OCI-LY7 (cell line): ENCODE measurements around the gene ATP1B1.

Experiments
- EZH2phosphoT487 ChIP-seq: fragments of 200-600 bp; sonication (generic); IDR thresholded peaks from 2 replicates; pipeline ENCODE4 v1.6.1; 2018; ENCODE audit warnings: low read depth, borderline replicate concordance, mild to moderate bottlenecking, mixed run types, antibody characterized with exemption, low read length, moderate library complexity, mixed read lengths
- TF ChIP-seq, protein P1 (sequence below): fragments of 200-600 bp; sonication (generic); conservative IDR thresholded peaks from 2 replicates; pipeline ENCODE4 v1.5.1; 2014; ENCODE audit warnings: mild to moderate bottlenecking, antibody characterized with exemption, low read length, moderate library complexity, mixed read lengths

DNA sequence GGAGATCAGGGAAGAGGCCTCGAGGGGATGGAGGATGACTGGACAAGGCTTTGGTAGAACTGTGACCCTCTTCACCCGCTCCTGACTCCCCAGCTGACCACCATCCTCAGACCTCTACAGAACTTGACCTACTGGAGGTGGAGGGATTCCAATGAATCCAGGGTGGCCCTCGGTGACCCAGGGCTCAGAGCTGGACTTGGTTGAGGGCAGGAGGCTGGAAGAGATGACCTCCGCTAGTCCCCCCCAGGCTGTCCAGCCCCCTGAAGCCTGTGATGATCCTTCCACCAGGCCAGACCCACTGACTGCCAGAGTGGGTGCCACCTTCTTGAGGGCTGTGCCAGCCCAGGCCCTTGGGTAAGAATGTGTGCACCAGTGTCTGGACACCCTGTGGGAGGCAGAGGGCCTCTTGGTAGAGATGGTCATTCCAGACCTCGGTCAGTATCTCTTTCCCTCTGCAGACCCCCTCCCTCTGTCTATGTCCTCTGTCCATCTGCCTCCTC, 44.9 kb downstream of the ATP1B1 start:
- TF ChIP-seq EZH2phosphoT487, result no peak
- TF ChIP-seq, protein P1, sequence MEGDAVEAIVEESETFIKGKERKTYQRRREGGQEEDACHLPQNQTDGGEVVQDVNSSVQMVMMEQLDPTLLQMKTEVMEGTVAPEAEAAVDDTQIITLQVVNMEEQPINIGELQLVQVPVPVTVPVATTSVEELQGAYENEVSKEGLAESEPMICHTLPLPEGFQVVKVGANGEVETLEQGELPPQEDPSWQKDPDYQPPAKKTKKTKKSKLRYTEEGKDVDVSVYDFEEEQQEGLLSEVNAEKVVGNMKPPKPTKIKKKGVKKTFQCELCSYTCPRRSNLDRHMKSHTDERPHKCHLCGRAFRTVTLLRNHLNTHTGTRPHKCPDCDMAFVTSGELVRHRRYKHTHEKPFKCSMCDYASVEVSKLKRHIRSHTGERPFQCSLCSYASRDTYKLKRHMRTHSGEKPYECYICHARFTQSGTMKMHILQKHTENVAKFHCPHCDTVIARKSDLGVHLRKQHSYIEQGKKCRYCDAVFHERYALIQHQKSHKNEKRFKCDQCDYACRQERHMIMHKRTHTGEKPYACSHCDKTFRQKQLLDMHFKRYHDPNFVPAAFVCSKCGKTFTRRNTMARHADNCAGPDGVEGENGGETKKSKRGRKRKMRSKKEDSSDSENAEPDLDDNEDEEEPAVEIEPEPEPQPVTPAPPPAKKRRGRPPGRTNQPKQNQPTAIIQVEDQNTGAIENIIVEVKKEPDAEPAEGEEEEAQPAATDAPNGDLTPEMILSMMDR, result no peak
